OCI-LY3 (cell line): Measurements from ENCODE around the gene RNGTT.

Experiments used
- CTCF ChIP-seq: fragments of 200-600, 300-600 bp; sonication (generic); IDR thresholded peaks from 2 replicates; pipeline ENCODE4 v1.5.1; 2014; ENCODE audit warnings: antibody characterized with exemption, low read length, low read depth
- EZH2phosphoT487 ChIP-seq: fragments of 200-600 bp; shearing (Covaris generic); IDR thresholded peaks from 2 replicates; pipeline ENCODE4 v1.6.1; 2018; ENCODE audit warnings: antibody characterized with exemption, mixed run types, low read depth

DNA sequence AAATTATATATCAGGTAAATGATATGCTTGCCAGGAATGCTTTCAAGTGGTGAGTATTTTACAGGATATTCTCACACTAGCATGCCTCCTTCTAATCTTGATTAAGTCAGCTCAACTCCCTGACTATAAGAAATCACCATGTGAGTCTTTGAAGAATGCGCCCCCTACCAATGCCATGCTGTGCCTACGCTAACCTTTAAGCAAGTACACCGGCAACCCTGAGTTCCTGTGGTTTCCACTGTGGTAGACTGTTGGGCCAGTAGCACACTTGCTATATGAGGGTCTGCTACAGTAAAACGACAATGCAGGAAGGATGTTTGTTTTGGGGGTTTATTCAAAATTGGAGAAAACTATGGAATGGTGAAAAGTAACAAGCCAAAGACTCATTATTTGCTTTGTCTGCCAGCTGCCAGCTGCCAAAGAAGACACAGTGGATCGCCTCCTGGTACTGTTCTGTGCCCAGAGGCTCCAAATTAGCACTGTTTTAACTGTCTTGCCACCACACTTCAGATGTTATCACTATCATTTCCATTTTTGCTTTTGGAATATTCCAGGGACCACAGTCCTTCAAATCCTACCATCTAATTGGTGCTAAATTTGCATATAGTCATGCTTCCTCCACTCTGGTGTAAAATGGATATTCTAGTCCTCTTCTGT, 333.5 kb downstream of the RNGTT start:
- peak; percentile 16 for TF ChIP-seq CTCF
- TF ChIP-seq EZH2phosphoT487 = no peak
